ENCODE measurements around the gene FKRP.

DNA sequence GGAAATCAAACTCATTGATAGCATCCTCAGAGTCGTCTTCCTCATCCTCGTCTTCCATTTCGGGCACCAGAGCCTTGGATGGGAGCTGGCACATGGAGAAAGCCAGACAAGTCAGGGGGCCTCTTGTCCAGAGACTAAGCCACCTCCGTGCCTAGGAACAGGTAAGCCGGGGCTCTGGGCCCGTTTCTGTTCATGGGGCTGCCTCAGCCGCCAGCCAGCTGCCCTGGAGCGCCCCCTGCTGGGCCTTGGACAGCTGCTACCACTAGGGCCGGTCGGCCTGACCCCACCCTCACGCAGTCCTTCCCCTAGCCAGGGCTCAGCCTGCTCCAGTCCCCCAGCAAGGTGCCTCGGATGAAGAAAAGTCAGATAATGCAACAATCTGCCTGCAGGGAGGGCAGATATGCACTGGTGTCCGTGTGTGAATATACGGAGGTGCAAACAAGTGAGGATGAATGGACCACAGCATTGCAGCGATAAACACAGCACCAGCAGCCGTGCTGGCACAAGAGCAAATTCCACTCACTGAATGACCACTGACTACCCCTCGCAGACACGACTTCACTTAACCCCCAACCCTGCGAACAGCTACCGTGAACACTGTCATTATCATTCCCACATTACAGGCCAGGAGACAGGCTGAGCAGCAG lies 17.0 kb upstream of the FKRP start:
- TF ChIP-seq TAF1 (IDR thresholded peaks at IDR 0.05; ENCODE audit: borderline replicate concordance, insufficient read depth, low read length) (no peak), POLR2AphosphoS5 (IDR thresholded peaks at IDR 0.05; ENCODE audit: low read depth, low read length) (no peak)

Measured in PFSK-1 (cell line).